PFSK-1 (cell line): ENCODE measurements around the gene BMP3.

Experiments used
- FOXP2 ChIP-seq: optimal IDR thresholded peaks from 2 replicates; pipeline ENCODE3; 2011; ENCODE audit warnings: borderline replicate concordance, control low read depth, inconsistent platforms; ENCODE audit not compliant: insufficient read depth; ENCODE audit errors: extremely low read length, extremely low read depth
- POLR2AphosphoS5 ChIP-seq: IDR thresholded peaks from 2 replicates; pipeline ENCODE4 v1.6.1; 2012; ENCODE audit warnings: low read depth, mild to moderate bottlenecking, control low read depth, low read length, moderate library complexity
- REST ChIP-seq, 2 experiments: IDR thresholded peaks; 2 replicates each; pipeline versions ENCODE4 v1.6.1 to v1.8.0; 2011 to 2012; ENCODE audit warnings: low read depth in 2 of 2, low read length in 2 of 2, control low read depth in 1 of 2, inconsistent platforms in 1 of 2, mild to moderate bottlenecking in 1 of 2, moderate library complexity in 1 of 2; ENCODE audit not compliant: insufficient read depth in 1 of 2
- SIN3A ChIP-seq: IDR thresholded peaks from 2 replicates; pipeline ENCODE4 v1.6.1; 2012; ENCODE audit warnings: mild to moderate bottlenecking, low read length, moderate library complexity, borderline replicate concordance; ENCODE audit not compliant: insufficient read depth
- TAF1 ChIP-seq: IDR thresholded peaks from 2 replicates; pipeline ENCODE4 v1.6.1; 2012; ENCODE audit warnings: low read length, control low read depth, borderline replicate concordance; ENCODE audit not compliant: insufficient read depth

The BMP3 gene

DNA sequence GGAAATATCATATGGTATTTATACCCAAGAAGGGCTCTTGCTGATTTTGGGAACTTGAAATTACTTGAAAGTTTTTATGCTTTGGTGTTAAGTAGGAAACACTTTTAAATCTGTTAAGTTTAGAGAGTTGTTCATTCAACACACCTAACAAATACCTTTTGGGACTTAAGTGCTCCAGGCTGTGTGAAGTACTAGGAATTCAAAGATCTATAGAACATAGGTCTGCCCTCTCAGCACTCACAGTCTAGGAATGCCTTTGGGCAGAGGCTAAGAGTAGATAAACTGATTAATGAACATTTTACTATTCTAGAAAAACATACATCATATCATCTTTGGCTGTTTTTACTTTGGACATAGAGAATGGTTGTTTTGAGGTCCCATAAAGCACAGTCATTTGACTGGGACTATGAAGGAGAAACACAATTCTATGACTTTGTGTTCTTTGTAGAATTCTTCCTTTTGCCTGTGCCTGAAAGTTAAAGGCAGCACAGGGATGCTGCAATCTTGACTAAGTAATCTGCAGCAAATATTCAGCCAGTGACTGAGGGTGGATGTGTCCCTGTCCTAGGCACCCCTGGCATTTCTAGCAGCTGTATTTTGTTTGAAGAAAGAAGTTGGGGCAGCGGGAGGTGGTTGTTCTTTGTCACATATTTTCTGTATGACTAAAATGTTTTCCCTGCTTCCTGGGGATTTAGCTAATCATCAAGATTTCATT, 8.3 kb downstream of the BMP3 start:
- TF ChIP-seq POLR2AphosphoS5 (no peak), SIN3A (no peak)

- TF ChIP-seq SIN3A (no peak), POLR2AphosphoS5 (no peak), FOXP2 (no peak), REST (IDR thresholded peaks at IDR 0.05; ENCODE audit: insufficient read depth in 1 of 2, low read depth in 2 of 2, low read length in 2 of 2) (no peak), TAF1 (no peak)
These were observed 9.0 kb downstream of the BMP3 start for GRCh38 chr4:81039351-81039972.

DNA sequence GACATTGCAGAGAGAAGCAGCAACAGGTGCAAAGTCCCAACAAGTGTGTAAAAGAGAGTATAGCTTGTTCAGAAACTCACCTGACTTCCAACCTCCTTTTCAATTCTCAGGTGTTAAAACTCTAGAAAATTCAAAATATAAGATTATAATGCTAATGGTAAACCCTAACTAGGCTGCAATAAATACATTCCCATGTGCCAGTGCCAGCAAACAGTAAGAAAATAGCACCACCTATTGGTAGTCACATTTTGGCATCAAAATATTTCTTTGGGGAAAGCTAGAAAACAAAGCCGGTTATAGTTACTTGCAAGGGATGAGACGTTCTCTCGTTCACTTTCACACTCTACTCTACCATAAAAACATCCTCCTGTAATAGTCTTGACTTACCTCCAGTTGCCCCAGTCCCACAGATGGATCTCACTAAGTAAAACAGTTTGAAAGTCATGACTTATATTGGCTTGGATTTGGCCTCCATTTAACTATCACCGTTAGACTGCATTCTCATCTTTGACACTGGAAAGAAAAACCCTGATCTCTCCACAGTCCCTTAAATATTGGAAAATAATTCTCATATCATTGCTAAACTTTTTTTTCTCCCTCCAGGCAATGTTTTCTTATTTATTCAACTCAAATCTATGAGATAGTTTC, 9.6 kb downstream of the BMP3 start:
- TF ChIP-seq REST (IDR thresholded peaks at IDR 0.05; ENCODE audit: insufficient read depth in 1 of 2, low read depth in 2 of 2, low read length in 2 of 2), result no peak
- no peak for TF ChIP-seq POLR2AphosphoS5
- no peak for TF ChIP-seq SIN3A
- no peak for TF ChIP-seq FOXP2
- TF ChIP-seq TAF1, result no peak

DNA sequence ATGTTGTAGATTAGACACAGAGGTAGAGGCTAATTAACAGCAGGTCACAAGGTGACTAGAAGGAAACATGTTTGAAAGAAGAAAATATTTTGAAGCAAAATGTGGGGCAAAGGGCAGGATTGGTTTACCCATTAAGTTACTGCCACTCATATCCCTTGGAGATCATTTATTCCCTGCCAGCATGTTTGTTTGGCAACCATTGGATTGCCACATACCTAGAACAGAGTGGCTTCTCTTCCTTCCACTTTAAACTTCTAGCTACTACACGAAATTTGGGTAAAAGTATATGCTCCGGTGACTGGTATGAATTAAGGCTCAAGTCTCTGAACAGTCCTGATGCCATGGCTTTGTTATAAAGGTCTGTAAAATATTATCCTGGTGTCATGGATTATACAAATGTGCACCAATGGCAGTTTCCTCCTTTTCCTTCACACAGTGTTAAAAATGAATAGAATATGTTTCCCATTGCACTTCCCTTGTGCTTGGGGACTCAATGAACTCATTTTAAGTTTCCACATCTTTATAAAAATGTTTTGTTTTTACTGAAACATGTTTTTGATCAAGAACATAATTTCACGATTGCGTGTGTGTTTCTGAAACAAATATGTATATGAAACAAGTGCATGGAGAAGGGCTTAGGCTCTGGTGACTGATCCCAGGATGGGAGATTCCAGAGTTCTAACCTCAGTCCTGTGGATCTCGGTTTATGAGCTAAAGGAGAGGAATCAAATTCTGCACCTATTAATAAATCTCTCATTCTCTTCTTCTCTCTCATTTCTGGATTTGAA, 12.3 kb downstream of the BMP3 start:
- no peak for TF ChIP-seq FOXP2
- TF ChIP-seq SIN3A, result no peak
- TF ChIP-seq TAF1, result no peak
- no peak for TF ChIP-seq REST (IDR thresholded peaks at IDR 0.05; ENCODE audit: insufficient read depth in 1 of 2, low read depth in 2 of 2, low read length in 2 of 2)
- no peak for TF ChIP-seq POLR2AphosphoS5

DNA sequence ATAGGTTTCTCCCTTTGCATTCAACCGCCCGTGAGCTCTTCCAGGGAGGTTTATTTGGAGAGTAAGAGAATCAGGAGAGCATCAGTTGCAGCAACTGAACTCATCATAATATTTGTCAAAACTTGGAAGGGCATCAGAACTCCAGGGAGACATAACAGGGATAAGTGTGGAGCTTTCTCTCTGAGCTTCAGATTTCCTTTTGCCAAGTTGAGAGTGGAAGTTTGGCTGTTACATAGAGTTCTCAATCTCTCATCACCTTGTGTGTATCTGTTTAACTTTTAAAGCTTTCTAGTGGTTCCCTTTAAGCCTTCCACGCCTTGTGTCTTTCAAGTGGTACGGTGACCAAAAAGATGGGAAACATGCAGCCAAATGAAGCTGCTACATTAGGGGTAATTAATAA, 18.8 kb downstream of the BMP3 start:
- no peak for TF ChIP-seq POLR2AphosphoS5
- TF ChIP-seq FOXP2, result no peak
- TF ChIP-seq TAF1, result no peak
- TF ChIP-seq REST (IDR thresholded peaks at IDR 0.05; ENCODE audit: insufficient read depth in 1 of 2, low read depth in 2 of 2, low read length in 2 of 2), result no peak
